WTC11 (cell line): ENCODE results near the gene BTBD17. TPM values are rescaled to one million over a fixed set of nuclear protein-coding genes. Genes with fewer than 3 reads are reported as not detected.

Experiments
- ATAC-seq: fragments of 200-7000 bp; cut with Tn5 transposase; 2 replicates; pipeline ENCODE4 v1.10.0; 2021; ENCODE audit warnings: mild to moderate bottlenecking, moderate library complexity
- CTCF ChIA-PET: fragments of 300-600 bp; sonication (Branson Sonifier 250); formaldehyde crosslinking; loops from one replicate; lab custom pipeline; 2021; ENCODE audit warnings: antibody characterized with exemption; lab: Charles Lee
- POLR2A ChIA-PET: fragments of 350-600 bp; sonication (Branson Sonifier 250); formaldehyde crosslinking; loops from one replicate; lab custom pipeline; 2021; ENCODE audit warnings: antibody characterized with exemption; lab: Charles Lee
- DNase-seq: peaks from one replicate; pipeline ENCODE4 v3.0.0; 2021; ENCODE audit warnings: low spot score
- H3K27ac Mint-ChIP-seq: 2 replicates; pipeline ENCODE4 v1.8.0; 2021; ENCODE audit warnings: mixed read lengths
- H3K27me3 Mint-ChIP-seq: 2 replicates; pipeline ENCODE4 v1.8.0; 2021; ENCODE audit warnings: low read depth, mild to moderate bottlenecking, moderate library complexity, mixed read lengths
- H3K36me3 Mint-ChIP-seq: 2 replicates; pipeline ENCODE4 v1.8.0; 2021; ENCODE audit warnings: mixed read lengths
- H3K4me1 Mint-ChIP-seq: 2 replicates; pipeline ENCODE4 v1.8.0; 2022; ENCODE audit warnings: mixed read lengths
- H3K4me3 Mint-ChIP-seq: 2 replicates; pipeline ENCODE4 v1.8.0; 2021; ENCODE audit warnings: mild to moderate bottlenecking, moderate library complexity, mixed read lengths
- H3K9me3 Mint-ChIP-seq: 2 replicates; pipeline ENCODE4 v1.8.0; 2021; ENCODE audit warnings: mixed read lengths
- ATF1 ChIP-seq: sonication (generic); formaldehyde crosslinking; IDR thresholded peaks from 2 replicates; pipeline ENCODE4 v1.8.1; 2023; ENCODE audit warnings: mild to moderate bottlenecking, moderate library complexity, missing genetic modification reagents
- CBFB ChIP-seq: sonication (generic); formaldehyde crosslinking; IDR thresholded peaks from 2 replicates; pipeline ENCODE4 v1.8.1; 2022; ENCODE audit warnings: mild to moderate bottlenecking, low read depth, missing genetic modification reagents
- EMX1 ChIP-seq: fragments of 250-450 bp; sonication (Bioruptor Pico); IDR thresholded peaks from 2 replicates; pipeline ENCODE4 v1.8.0; 2021; ENCODE audit warnings: mild to moderate bottlenecking
- GTF2I ChIP-seq: fragments of 250-450 bp; sonication (Bioruptor Pico); conservative IDR thresholded peaks from 2 replicates; pipeline ENCODE4 v1.4.0; 2021; ENCODE audit warnings: mild to moderate bottlenecking
- JAZF1 ChIP-seq: fragments of 250-450 bp; sonication (Bioruptor Pico); IDR thresholded peaks from 2 replicates; pipeline ENCODE4 v1.9.0; 2021; ENCODE audit warnings: moderate library complexity, mild to moderate bottlenecking, inconsistent platforms
- MXD4 ChIP-seq: fragments of 250-450 bp; sonication (Bioruptor Pico); IDR thresholded peaks from 2 replicates; pipeline ENCODE4 v1.8.0; 2021; ENCODE audit warnings: mild to moderate bottlenecking, moderate library complexity, borderline replicate concordance
- ZBTB21 ChIP-seq: sonication (generic); formaldehyde crosslinking; IDR thresholded peaks from 2 replicates; pipeline ENCODE4 v1.8.1; 2023; ENCODE audit warnings: mild to moderate bottlenecking, missing genetic modification reagents, borderline replicate concordance
- ZNF396 ChIP-seq: fragments of 250-450 bp; sonication (Bioruptor Pico); IDR thresholded peaks from 2 replicates; pipeline ENCODE4 v1.8.0; 2021; ENCODE audit warnings: mild to moderate bottlenecking, moderate library complexity, borderline replicate concordance
- ZNF416 ChIP-seq: fragments of 250-450 bp; sonication (Bioruptor Pico); IDR thresholded peaks from 2 replicates; pipeline ENCODE4 v1.9.0; 2021; ENCODE audit warnings: mild to moderate bottlenecking, inconsistent platforms
- ZNF423 ChIP-seq: fragments of 250-450 bp; sonication (Bioruptor Pico); IDR thresholded peaks from 2 replicates; pipeline ENCODE4 v2.1.2; 2022; ENCODE audit warnings: mild to moderate bottlenecking, moderate library complexity
- total RNA-seq: library from RNA; stranded (reverse); gene quantifications from 3 replicates; pipeline ENCODE4 v1.2.3, GENCODE V29; 2021
- TF ChIP-seq, protein P1 (sequence below): sonication (generic); formaldehyde crosslinking; IDR thresholded peaks from 2 replicates; pipeline ENCODE4 v1.8.1; 2022; ENCODE audit warnings: mild to moderate bottlenecking, moderate library complexity, missing genetic modification reagents
- TF ChIP-seq, protein P2 (sequence below): sonication (generic); formaldehyde crosslinking; IDR thresholded peaks from 2 replicates; pipeline ENCODE4 v1.8.1; 2023; ENCODE audit warnings: mild to moderate bottlenecking, missing genetic modification reagents, moderate library complexity
- TF ChIP-seq, protein P3 (sequence below): sonication (generic); formaldehyde crosslinking; IDR thresholded peaks from 2 replicates; pipeline ENCODE4 v1.8.1; 2023; ENCODE audit warnings: mild to moderate bottlenecking, missing genetic modification reagents
- TF ChIP-seq, protein P4 (sequence below): sonication (generic); formaldehyde crosslinking; conservative IDR thresholded peaks from 2 replicates; pipeline ENCODE4 v1.8.1; 2023; ENCODE audit warnings: mild to moderate bottlenecking, low read depth, missing genetic modification reagents, moderate library complexity
- TF ChIP-seq, protein P5 (sequence below): sonication (generic); formaldehyde crosslinking; IDR thresholded peaks from 2 replicates; pipeline ENCODE4 v1.8.0; 2022; ENCODE audit warnings: missing genetic modification reagents
- TF ChIP-seq, protein P6 (sequence below): sonication (generic); formaldehyde crosslinking; IDR thresholded peaks from 2 replicates; pipeline ENCODE4 v1.8.0; 2023; ENCODE audit warnings: missing genetic modification reagents, mild to moderate bottlenecking, borderline replicate concordance
- TF ChIP-seq, protein P7 (sequence below): sonication (generic); formaldehyde crosslinking; IDR thresholded peaks from 2 replicates; pipeline ENCODE4 v1.8.0; 2022; ENCODE audit warnings: mild to moderate bottlenecking, missing genetic modification reagents
- TF ChIP-seq, protein P8 (sequence below): sonication (generic); formaldehyde crosslinking; conservative IDR thresholded peaks from 2 replicates; pipeline ENCODE4 v1.8.1; 2022; ENCODE audit warnings: mild to moderate bottlenecking, missing genetic modification reagents
- TF ChIP-seq, protein P9 (sequence below): fragments of 200-600 bp; IDR thresholded peaks from 2 replicates; pipeline ENCODE4 v1.8.0; 2022; ENCODE audit warnings: antibody characterized with exemption

The BTBD17 gene
- total RNA-seq, 1 experiment from 2014 or later, result 0.94 TPM

DNA sequence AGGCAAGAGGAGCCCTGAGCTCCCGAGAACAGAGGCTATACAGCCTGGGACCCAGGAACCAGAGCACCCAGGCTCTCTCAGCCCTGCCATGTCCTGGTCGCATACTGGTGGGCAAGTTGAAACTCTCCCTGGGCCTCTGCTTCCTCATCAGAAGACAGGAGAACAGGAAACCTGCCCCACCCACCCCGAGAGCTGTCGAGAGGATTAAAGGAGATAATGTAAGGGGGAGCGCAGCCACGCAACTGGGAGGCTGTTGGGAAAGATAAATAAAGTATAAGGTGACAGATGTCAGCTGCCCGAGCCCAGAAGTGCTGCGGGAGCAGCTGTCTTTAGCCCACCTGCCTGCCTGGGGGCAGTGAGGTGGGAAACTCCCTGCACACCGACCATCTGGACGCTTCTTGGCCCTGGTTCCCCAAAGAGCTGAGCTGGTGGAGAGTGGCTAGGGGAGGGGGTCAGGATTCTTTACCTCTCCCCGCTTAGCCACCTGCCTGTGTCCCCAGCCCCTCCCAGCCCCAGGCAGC, 28.8 kb downstream of the BTBD17 start:
- Mint-ChIP-seq H3K9me3 (peaks cover 6% of the 10 kb centered on the region; the same call in 1 of the 2 replicates), H3K4me1 (peaks cover 21% of the 10 kb centered on the region), H3K27ac (no peak overlapping the region), H3K36me3 (0 out of 2 replicates have a peak, but pooled peaks cover 3% of the 10 kb centered on the region), H3K4me3 (no peak overlapping the region), H3K27me3 (peaks cover 1% of the 10 kb centered on the region)
- TF ChIP-seq ZNF416 (CRISPR knock-in tag) (no peak), EMX1 (no peak), MXD4 (CRISPR knock-in tag) (no peak), ZBTB21 (no peak), ZNF423 (CRISPR knock-in tag) (no peak), ATF1 (no peak), GTF2I (CRISPR knock-in tag) (no peak), JAZF1 (CRISPR knock-in tag) (no peak), CBFB (CRISPR knock-in tag) (no peak), ZNF396 (CRISPR knock-in tag) (no peak)
- TF ChIP-seq, protein P1, sequence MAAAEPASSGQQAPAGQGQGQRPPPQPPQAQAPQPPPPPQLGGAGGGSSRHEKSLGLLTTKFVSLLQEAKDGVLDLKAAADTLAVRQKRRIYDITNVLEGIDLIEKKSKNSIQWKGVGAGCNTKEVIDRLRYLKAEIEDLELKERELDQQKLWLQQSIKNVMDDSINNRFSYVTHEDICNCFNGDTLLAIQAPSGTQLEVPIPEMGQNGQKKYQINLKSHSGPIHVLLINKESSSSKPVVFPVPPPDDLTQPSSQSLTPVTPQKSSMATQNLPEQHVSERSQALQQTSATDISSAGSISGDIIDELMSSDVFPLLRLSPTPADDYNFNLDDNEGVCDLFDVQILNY, result no peak
- TF ChIP-seq, protein P2, sequence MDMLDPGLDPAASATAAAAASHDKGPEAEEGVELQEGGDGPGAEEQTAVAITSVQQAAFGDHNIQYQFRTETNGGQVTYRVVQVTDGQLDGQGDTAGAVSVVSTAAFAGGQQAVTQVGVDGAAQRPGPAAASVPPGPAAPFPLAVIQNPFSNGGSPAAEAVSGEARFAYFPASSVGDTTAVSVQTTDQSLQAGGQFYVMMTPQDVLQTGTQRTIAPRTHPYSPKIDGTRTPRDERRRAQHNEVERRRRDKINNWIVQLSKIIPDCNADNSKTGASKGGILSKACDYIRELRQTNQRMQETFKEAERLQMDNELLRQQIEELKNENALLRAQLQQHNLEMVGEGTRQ (CRISPR knock-in tag), result no peak
- TF ChIP-seq, protein P3, sequence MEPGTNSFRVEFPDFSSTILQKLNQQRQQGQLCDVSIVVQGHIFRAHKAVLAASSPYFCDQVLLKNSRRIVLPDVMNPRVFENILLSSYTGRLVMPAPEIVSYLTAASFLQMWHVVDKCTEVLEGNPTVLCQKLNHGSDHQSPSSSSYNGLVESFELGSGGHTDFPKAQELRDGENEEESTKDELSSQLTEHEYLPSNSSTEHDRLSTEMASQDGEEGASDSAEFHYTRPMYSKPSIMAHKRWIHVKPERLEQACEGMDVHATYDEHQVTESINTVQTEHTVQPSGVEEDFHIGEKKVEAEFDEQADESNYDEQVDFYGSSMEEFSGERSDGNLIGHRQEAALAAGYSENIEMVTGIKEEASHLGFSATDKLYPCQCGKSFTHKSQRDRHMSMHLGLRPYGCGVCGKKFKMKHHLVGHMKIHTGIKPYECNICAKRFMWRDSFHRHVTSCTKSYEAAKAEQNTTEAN (CRISPR knock-in tag), result no peak
- TF ChIP-seq, protein P4, sequence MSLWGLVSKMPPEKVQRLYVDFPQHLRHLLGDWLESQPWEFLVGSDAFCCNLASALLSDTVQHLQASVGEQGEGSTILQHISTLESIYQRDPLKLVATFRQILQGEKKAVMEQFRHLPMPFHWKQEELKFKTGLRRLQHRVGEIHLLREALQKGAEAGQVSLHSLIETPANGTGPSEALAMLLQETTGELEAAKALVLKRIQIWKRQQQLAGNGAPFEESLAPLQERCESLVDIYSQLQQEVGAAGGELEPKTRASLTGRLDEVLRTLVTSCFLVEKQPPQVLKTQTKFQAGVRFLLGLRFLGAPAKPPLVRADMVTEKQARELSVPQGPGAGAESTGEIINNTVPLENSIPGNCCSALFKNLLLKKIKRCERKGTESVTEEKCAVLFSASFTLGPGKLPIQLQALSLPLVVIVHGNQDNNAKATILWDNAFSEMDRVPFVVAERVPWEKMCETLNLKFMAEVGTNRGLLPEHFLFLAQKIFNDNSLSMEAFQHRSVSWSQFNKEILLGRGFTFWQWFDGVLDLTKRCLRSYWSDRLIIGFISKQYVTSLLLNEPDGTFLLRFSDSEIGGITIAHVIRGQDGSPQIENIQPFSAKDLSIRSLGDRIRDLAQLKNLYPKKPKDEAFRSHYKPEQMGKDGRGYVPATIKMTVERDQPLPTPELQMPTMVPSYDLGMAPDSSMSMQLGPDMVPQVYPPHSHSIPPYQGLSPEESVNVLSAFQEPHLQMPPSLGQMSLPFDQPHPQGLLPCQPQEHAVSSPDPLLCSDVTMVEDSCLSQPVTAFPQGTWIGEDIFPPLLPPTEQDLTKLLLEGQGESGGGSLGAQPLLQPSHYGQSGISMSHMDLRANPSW (CRISPR knock-in tag), result no peak
- TF ChIP-seq, protein P5, sequence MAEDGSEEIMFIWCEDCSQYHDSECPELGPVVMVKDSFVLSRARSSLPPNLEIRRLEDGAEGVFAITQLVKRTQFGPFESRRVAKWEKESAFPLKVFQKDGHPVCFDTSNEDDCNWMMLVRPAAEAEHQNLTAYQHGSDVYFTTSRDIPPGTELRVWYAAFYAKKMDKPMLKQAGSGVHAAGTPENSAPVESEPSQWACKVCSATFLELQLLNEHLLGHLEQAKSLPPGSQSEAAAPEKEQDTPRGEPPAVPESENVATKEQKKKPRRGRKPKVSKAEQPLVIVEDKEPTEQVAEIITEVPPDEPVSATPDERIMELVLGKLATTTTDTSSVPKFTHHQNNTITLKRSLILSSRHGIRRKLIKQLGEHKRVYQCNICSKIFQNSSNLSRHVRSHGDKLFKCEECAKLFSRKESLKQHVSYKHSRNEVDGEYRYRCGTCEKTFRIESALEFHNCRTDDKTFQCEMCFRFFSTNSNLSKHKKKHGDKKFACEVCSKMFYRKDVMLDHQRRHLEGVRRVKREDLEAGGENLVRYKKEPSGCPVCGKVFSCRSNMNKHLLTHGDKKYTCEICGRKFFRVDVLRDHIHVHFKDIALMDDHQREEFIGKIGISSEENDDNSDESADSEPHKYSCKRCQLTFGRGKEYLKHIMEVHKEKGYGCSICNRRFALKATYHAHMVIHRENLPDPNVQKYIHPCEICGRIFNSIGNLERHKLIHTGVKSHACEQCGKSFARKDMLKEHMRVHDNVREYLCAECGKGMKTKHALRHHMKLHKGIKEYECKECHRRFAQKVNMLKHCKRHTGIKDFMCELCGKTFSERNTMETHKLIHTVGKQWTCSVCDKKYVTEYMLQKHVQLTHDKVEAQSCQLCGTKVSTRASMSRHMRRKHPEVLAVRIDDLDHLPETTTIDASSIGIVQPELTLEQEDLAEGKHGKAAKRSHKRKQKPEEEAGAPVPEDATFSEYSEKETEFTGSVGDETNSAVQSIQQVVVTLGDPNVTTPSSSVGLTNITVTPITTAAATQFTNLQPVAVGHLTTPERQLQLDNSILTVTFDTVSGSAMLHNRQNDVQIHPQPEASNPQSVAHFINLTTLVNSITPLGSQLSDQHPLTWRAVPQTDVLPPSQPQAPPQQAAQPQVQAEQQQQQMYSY (CRISPR knock-in tag), result no peak
- TF ChIP-seq, protein P6, sequence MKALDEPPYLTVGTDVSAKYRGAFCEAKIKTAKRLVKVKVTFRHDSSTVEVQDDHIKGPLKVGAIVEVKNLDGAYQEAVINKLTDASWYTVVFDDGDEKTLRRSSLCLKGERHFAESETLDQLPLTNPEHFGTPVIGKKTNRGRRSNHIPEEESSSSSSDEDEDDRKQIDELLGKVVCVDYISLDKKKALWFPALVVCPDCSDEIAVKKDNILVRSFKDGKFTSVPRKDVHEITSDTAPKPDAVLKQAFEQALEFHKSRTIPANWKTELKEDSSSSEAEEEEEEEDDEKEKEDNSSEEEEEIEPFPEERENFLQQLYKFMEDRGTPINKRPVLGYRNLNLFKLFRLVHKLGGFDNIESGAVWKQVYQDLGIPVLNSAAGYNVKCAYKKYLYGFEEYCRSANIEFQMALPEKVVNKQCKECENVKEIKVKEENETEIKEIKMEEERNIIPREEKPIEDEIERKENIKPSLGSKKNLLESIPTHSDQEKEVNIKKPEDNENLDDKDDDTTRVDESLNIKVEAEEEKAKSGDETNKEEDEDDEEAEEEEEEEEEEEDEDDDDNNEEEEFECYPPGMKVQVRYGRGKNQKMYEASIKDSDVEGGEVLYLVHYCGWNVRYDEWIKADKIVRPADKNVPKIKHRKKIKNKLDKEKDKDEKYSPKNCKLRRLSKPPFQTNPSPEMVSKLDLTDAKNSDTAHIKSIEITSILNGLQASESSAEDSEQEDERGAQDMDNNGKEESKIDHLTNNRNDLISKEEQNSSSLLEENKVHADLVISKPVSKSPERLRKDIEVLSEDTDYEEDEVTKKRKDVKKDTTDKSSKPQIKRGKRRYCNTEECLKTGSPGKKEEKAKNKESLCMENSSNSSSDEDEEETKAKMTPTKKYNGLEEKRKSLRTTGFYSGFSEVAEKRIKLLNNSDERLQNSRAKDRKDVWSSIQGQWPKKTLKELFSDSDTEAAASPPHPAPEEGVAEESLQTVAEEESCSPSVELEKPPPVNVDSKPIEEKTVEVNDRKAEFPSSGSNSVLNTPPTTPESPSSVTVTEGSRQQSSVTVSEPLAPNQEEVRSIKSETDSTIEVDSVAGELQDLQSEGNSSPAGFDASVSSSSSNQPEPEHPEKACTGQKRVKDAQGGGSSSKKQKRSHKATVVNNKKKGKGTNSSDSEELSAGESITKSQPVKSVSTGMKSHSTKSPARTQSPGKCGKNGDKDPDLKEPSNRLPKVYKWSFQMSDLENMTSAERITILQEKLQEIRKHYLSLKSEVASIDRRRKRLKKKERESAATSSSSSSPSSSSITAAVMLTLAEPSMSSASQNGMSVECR (CRISPR knock-in tag), result no peak
- TF ChIP-seq, protein P7, sequence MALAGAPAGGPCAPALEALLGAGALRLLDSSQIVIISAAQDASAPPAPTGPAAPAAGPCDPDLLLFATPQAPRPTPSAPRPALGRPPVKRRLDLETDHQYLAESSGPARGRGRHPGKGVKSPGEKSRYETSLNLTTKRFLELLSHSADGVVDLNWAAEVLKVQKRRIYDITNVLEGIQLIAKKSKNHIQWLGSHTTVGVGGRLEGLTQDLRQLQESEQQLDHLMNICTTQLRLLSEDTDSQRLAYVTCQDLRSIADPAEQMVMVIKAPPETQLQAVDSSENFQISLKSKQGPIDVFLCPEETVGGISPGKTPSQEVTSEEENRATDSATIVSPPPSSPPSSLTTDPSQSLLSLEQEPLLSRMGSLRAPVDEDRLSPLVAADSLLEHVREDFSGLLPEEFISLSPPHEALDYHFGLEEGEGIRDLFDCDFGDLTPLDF (CRISPR knock-in tag), result no peak
- TF ChIP-seq, protein P8, sequence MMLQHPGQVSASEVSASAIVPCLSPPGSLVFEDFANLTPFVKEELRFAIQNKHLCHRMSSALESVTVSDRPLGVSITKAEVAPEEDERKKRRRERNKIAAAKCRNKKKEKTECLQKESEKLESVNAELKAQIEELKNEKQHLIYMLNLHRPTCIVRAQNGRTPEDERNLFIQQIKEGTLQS (CRISPR knock-in tag), result no peak
- TF ChIP-seq, protein P9, sequence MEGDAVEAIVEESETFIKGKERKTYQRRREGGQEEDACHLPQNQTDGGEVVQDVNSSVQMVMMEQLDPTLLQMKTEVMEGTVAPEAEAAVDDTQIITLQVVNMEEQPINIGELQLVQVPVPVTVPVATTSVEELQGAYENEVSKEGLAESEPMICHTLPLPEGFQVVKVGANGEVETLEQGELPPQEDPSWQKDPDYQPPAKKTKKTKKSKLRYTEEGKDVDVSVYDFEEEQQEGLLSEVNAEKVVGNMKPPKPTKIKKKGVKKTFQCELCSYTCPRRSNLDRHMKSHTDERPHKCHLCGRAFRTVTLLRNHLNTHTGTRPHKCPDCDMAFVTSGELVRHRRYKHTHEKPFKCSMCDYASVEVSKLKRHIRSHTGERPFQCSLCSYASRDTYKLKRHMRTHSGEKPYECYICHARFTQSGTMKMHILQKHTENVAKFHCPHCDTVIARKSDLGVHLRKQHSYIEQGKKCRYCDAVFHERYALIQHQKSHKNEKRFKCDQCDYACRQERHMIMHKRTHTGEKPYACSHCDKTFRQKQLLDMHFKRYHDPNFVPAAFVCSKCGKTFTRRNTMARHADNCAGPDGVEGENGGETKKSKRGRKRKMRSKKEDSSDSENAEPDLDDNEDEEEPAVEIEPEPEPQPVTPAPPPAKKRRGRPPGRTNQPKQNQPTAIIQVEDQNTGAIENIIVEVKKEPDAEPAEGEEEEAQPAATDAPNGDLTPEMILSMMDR, result no peak
- 0 out of 2 replicates have a peak, but pooled peaks have one; percentile 18 for ATAC-seq
- ChIA-PET POLR2A (no interaction called here), CTCF (interaction anchor here (0.6 to 4.8 kb wide), 12 partner anchors 13 to 329 kb away, joined by 3 to 28 read pairs (median 4); partner anchors contain the start of gene BTBD17)
- DNase-seq, result no peak
